ENCODE measurements around the gene CATSPERZ. TPM values are rescaled to one million over a fixed set of nuclear protein-coding genes. Genes with fewer than 3 reads are reported as not detected.

Gene CATSPERZ
- total RNA-seq, 1 donor from 2014 or later, result not detected

DNA sequence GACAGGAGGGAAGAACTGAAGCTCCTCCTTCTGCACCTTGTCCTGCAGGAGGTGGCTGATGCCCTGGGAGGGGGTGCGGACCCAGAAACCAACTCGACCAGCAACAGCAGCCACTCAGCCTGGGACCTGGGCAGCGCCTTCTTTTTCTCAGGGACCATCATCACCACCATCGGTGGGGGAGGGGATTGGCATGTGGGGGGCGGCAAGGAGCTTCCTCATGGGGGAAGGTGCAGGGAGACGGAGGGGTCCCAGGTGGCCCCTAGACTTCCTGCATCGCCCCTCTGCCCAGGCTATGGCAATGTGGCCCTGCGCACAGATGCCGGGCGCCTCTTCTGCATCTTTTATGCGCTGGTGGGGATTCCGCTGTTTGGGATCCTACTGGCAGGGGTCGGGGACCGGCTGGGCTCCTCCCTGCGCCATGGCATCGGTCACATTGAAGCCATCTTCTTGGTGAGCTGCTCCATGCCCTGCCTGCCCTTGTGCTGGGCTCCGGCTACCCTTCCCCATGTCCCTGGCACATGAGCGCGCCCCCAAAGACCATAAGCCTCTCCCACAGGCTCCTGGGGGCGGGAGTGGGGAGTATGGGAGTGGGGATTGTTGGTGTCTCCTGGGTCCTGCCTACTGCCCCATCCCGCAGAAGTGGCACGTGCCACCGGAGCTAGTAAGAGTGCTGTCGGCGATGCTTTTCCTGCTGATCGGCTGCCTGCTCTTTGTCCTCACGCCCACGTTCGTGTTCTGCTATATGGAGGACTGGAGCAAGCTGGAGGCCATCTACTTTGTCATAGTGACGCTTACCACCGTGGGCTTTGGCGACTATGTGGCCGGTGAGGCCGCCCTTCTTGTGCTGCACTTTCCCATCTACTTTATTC, 3.1 kb upstream of the CATSPERZ start:
- Histone ChIP-seq H3K27me3 (ENCODE audit: control insufficient read depth, insufficient read depth, low read length) (peaks cover 83% of the 10 kb centered on the region), H3K4me3 (ENCODE audit: low read depth, low read length) (no peak overlapping the region)
- no peak for DNase-seq (ENCODE audit: low read depth)

DNA sequence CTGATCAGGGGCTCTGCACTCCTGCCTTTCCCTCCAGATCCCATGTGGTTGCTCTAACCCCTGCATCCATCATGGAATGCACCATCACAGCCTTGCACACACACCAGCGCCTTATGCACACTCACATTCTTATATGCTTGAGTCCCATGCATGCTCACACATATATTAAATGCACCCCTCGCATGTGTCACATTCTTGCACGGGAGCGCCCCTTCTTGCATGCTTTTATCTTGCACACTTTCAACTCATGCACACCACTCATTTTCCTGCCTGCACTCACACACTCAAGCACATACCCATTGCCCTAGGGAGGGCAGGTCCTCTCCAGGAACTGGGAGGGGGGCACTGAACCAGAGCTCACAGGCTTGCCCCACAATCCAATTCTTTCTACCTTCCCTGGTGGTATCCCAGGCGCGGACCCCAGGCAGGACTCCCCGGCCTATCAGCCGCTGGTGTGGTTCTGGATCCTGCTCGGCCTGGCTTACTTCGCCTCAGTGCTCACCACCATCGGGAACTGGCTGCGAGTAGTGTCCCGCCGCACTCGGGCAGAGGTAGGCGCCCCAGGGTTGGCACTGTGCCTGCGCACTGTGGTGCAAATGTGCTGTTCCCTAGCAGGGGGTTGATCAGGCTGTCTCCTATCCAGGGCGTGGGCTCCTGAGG, 2.3 kb upstream of the CATSPERZ start:
- Histone ChIP-seq H3K4me3 (ENCODE audit: low read depth, low read length) (no peak overlapping the region), H3K36me3 (ENCODE audit: control insufficient read depth, insufficient read depth, low read length) (no peaks in the 10 kb centered on the region), H3K27me3 (ENCODE audit: control insufficient read depth, insufficient read depth, low read length) (peaks cover 76% of the 10 kb centered on the region)
- TF ChIP-seq CTCF (IDR thresholded peaks at IDR 0.05; ENCODE audit: insufficient read depth, low read length, poor library complexity, severe bottlenecking), result no peak
- DNase-seq (ENCODE audit: low read depth), result no peak

More for the DNA sequence above, 3.1 kb upstream of the CATSPERZ start:
- H3K36me3 ChIP-seq (ENCODE audit: control insufficient read depth, insufficient read depth, low read length), result no peaks in the 10 kb centered on the region
- no peak for TF ChIP-seq CTCF (IDR thresholded peaks at IDR 0.05; ENCODE audit: insufficient read depth, low read length, poor library complexity, severe bottlenecking)

GRCh38 chr11:64298966-64299846, 952 bp upstream of the CATSPERZ start:
- no peaks in the 10 kb centered on the region for H3K36me3 ChIP-seq (ENCODE audit: control insufficient read depth, insufficient read depth, low read length)
- H3K27me3 ChIP-seq (ENCODE audit: control insufficient read depth, insufficient read depth, low read length), result peaks cover 64% of the 10 kb centered on the region
- no peak for DNase-seq (ENCODE audit: low read depth)
- no peak overlapping the region for H3K4me3 ChIP-seq (ENCODE audit: low read depth, low read length)
- no peak for TF ChIP-seq CTCF (IDR thresholded peaks at IDR 0.05; ENCODE audit: insufficient read depth, low read length, poor library complexity, severe bottlenecking)

DNA sequence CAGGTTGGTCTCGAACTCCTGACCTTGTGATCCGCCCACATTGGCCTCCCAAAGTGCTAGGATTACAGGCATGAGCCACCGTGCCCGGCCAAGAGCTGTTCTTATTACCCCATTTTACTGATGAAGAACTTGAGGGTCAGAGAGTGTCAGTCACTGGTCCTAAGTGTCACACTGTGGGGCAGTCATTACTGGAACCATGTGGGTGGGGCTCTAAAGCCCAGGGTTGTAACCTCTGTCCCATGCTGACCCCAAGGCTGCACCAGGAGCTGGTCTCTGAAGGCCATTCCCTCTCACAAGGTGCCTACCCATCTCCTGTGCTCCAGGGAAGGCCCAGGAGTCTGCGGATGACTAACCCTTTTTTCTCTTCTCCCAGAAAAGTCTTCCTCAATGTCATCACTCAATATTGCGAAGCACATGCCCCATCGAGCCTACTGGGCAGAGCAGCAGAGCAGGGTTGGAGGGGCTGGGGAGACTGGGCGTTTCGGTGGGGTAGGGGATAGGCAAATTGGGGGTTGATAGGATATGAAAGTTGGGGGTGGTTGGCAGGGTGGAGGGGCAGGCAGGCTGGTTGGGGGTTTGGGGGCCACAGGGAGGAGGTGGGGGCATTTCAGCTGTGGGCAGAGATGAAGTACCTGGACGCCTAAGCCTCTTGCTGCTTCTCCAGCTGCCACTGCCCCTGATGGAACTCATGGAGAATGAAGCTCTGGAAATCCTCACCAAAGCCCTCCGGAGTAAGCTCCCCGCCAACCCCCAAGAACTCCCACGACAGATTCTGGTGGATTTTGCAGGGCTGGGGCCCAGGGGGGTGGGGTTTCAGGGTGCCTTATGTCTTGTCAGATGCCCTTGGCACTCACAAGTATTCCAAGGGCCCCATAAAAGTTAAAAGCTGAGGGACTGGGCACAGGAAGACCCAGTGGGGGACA, 3.2 kb downstream of the CATSPERZ start:
- Histone ChIP-seq H3K4me3 (ENCODE audit: low read depth, low read length) (no peak overlapping the region), H3K27me3 (ENCODE audit: control insufficient read depth, insufficient read depth, low read length) (peaks cover 25% of the 10 kb centered on the region), H3K36me3 (ENCODE audit: control insufficient read depth, insufficient read depth, low read length) (peaks cover 1% of the 10 kb centered on the region)
- DNase-seq (ENCODE audit: low read depth), result no peak
- no peak for TF ChIP-seq CTCF (IDR thresholded peaks at IDR 0.05; ENCODE audit: insufficient read depth, low read length, poor library complexity, severe bottlenecking)

- H3K4me3 ChIP-seq (ENCODE audit: low read depth, low read length), result no peak overlapping the region
Measured at GRCh38 chr11:64304032-64304315, 3.8 kb downstream of the CATSPERZ start.

More at GRCh38 chr11:64304032-64304315, 3.8 kb downstream of the CATSPERZ start:
- H3K36me3 ChIP-seq (ENCODE audit: control insufficient read depth, insufficient read depth, low read length), result peaks cover 1% of the 10 kb centered on the region
- TF ChIP-seq CTCF (IDR thresholded peaks at IDR 0.05; ENCODE audit: insufficient read depth, low read length, poor library complexity, severe bottlenecking), result no peak
- H3K27me3 ChIP-seq (ENCODE audit: control insufficient read depth, insufficient read depth, low read length), result peaks cover 20% of the 10 kb centered on the region
- DNase-seq (ENCODE audit: low read depth), result no peak
